Fibroblast of upper back skin (primary cell): ENCODE data around the gene PLGRKT.
"Not testable (repeated sequence)": the region's sequence is repeated elsewhere in the genome, so short reads cannot be mapped to it uniquely, and the experiment has no call there.

Experiments used
- DNase-seq: peaks from one replicate; pipeline ENCODE4 v3.0.0-alpha.2; 2013

The PLGRKT gene

GRCh38 chr9:5429873-5430564, 7.7 kb downstream of the PLGRKT start:
- DNase-seq: no peak

- DNase-seq: peak; percentile 44
Measured at GRCh38 chr9:5428794-5429528, 8.8 kb downstream of the PLGRKT start.

- no peak for DNase-seq
Measured at GRCh38 chr9:5428172-5428571, 9.6 kb downstream of the PLGRKT start.

DNA sequence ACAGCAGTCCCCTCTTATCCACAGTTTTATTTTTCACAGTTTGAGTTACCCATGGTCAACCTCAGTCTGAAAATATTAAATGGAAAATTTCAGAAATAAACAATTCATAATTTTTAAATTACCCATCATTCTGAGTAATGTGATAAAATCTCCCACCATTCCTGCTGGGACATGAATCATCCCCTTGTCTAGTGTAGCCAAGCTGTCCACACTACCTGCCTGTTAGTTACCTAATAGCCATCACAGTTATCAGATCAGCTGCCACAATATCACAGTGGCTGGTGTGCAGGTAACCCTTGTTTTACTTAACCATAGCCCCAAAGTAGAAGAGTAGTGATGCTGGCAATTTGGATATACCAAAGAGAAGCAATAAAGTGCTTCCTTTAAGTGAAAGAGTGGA, 10.7 kb downstream of the PLGRKT start:
- no peak for DNase-seq

DNA sequence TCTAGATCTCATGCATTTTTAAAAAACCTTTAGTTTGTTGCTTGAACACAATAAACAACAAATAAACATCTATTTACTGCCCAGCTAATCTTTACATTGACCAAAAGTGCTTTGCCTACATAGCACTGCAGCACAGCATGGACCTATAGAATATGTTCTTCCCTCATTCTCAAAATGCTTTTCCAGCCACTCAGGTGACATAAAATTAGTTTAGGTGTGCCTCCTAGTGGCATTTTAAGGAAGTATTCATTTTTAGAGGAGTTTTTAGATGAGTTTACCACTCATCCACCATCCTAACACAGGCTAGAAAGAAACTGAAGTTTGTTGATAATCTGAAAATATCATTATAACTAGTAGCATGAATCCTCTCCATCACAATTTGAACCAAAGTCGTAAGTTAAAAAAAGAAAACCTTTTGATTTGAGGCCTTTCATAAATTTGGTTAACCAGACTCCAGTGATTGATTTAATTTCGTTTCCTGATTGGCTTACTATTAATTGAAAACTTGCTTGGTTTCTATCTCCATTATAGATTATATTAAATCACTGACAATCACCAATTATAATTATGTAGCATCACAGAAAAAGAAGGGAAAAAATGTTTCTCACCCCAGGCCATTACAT, 12.6 kb downstream of the PLGRKT start:
- peak; percentile 17 for DNase-seq

GRCh38 chr9:5422276-5422675, 15.4 kb downstream of the PLGRKT start:
- peak; percentile 11 for DNase-seq

- no peak for DNase-seq
Measured at GRCh38 chr9:5421163-5421562, 16.6 kb downstream of the PLGRKT start.

DNA sequence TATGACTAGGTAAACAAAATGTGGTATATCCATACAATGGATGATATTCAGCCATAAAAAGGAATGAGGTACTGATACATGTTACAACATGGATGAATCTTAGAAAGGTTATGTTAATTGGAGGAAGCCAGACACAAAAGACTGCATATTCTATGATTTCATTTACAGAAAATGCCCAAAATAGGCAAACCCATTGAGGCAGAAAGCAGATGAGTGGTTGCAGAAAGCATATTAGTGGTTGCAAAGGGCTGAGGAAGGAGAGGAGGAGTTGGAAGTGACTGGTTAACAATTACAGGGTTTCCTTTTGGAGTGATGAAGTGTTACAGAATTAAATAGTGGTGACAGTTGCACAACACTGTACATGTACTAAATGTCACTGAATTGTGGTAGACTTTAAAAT, 17.7 kb downstream of the PLGRKT start:
- DNase-seq: no peak

GRCh38 chr9:5418481-5418880, 19.2 kb downstream of the PLGRKT start:
- DNase-seq: no peak

- DNase-seq: no peak
Measured at GRCh38 chr9:5416953-5417352, 20.8 kb downstream of the PLGRKT start.

DNA sequence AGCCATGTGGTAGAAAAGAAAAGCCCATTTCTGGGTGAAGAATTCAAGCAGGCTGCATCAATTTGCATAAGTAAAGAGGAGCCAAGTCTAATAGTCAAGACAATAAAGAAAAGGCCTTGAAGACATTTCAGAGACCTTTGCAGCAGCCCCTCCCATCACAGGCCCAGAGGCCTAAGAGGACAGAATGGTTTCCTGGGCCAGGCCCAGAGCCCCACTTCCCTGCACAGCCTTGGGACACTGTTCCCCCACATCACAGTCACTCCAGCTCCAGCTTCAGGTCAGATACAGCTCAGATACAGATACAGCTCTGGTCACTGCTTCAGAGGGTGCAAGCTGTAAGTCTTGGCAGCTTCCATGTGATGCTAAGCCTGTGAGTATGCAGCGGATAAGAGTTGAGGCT, 29.1 kb downstream of the PLGRKT start:
- DNase-seq: no peak

- peak; percentile 5 for DNase-seq
Measured at GRCh38 chr9:5402217-5402616, 35.5 kb downstream of the PLGRKT start.

DNA sequence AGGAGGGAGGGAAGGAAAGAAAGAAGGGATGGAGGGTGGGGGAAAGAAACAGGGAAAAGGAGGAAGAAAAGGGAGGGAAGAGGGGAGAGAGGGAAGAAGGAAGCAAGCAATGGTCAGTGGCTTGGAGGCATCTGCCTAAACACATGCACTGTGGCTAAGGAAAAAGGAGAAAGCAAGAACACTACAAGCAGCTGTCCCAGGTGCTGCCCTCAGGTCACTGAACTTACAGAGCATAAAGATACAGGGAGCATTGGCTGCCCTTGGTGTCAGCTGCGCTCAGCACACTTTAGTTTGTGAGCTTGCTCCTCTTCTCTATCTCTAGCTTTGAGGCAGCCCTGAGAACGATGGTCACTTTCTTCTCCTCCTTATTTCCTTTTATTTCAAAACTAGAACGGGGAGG, 40.2 kb downstream of the PLGRKT start:
- not testable (repeated sequence) for DNase-seq

DNA sequence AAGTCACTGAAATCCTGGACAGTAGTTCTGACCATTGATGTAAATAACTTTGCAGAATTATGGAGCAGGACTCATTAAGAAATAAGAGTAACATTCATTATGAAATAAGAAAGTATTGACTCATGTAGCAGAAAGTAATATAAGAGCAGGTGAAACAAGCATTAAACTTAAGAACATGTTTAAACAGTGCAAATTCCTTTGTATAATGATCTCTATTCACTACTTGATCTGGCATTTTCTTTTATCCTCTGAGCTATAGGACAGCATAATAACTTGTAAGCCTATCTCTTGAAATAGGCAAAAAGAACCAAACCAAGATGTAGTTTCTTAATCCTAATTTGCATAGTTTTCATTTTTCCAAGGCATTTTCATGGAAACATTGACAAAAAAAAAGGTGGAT, 42.3 kb downstream of the PLGRKT start:
- DNase-seq: no peak

GRCh38 chr9:5393976-5394375, 43.7 kb downstream of the PLGRKT start:
- DNase-seq: not testable (repeated sequence)

GRCh38 chr9:5393497-5393896, 44.2 kb downstream of the PLGRKT start:
- DNase-seq: no peak

GRCh38 chr9:5392285-5392684, 45.4 kb downstream of the PLGRKT start:
- no peak for DNase-seq

- DNase-seq: peak; percentile 94
Measured at GRCh38 chr9:5389109-5389732, 48.5 kb downstream of the PLGRKT start.

- peak; percentile 63 for DNase-seq
Measured at GRCh38 chr9:5388026-5388819, 49.5 kb downstream of the PLGRKT start.

- no peak for DNase-seq
Measured at GRCh38 chr9:5384436-5384835, 53.3 kb downstream of the PLGRKT start.

DNA sequence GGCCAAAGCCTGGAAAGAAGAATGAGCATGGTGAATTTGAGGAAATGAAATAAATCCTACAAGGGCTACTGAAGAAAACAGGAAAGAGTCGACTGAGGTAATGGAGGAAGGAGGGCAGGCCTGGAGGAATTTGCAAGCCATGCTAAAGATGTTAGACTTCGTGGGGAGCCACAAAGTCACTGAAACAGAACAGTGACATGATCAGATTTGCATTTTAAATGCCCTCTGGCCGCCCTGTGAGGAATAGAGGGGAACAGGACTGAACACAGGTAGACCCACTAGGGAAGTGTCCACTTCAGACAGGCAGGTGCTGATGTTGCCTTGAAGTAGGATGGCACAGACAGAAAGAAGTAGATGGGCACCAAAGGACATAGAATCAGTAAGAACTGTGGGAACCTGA, 55.2 kb downstream of the PLGRKT start:
- no peak for DNase-seq

DNA sequence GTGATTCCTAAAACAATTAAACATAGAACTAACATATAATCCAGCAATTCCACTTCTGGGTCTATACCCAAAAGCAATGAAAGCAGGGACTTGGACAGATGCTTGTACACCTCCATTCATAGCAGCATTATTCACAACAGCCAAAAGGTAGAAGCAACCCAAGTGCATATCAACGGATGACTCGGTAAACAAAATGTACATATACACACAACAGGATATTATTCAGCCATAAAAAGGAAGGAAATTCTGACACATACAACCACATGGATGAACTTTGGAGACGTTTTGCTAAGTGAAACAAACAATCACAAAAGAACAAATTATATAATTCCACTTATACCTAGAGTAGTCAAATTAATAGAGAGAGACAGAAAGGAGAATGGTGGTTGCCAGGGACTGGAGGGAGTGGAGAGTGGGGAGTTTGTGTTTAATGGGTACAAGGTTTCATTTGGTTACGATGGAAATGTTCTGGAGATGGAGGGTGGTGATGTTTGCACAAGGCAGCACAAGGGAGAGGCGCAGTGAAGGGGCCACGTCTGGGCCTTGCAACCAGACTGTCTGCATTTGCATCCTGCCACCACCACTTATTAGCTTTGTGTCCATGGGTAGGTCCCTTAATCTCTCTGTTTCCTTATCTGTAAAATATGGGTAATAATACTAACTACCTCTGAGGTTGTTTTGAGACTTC, 61.8 kb downstream of the PLGRKT start:
- no peak for DNase-seq
